Raji (cell line): ENCODE results near the gene PTPRG.

ENCODE experiments used
- POLR2A ChIP-seq: IDR thresholded peaks from 2 replicates; pipeline ENCODE4 v1.6.1; 2011; ENCODE audit warnings: low read depth, low read length, control low read depth; ENCODE audit not compliant: insufficient read depth

Gene PTPRG

GRCh38 chr3:61547625-61548024, 13.7 kb upstream of the PTPRG start:
- no peak for TF ChIP-seq POLR2A

- no peak for TF ChIP-seq POLR2A
Observed at GRCh38 chr3:61559136-61559731, 2.1 kb upstream of the PTPRG start.

GRCh38 chr3:61560517-61561373, 626 bp upstream of the PTPRG start:
- TF ChIP-seq POLR2A, result no peak

- no peak for TF ChIP-seq POLR2A
Observed at GRCh38 chr3:61562042-61562720, 810 bp downstream of the PTPRG start.

GRCh38 chr3:61562721-61563312, 1.4 kb downstream of the PTPRG start:
- TF ChIP-seq POLR2A, result no peak

- no peak for TF ChIP-seq POLR2A
Observed at GRCh38 chr3:61563313-61564271, 2.2 kb downstream of the PTPRG start.

GRCh38 chr3:61564395-61565059, 3.2 kb downstream of the PTPRG start:
- no peak for TF ChIP-seq POLR2A

GRCh38 chr3:61565569-61565968, 4.2 kb downstream of the PTPRG start:
- no peak for TF ChIP-seq POLR2A

GRCh38 chr3:61568127-61568526, 6.8 kb downstream of the PTPRG start:
- no peak for TF ChIP-seq POLR2A

GRCh38 chr3:61569856-61570580, 8.6 kb downstream of the PTPRG start:
- TF ChIP-seq POLR2A, result no peak

- TF ChIP-seq POLR2A, result no peak
Observed at GRCh38 chr3:61570813-61571212, 9.4 kb downstream of the PTPRG start.

GRCh38 chr3:61571516-61572336, 10.4 kb downstream of the PTPRG start:
- TF ChIP-seq POLR2A, result no peak
